GM18502 (cell line): ENCODE results near the gene GOLGA6D.
A peak's percentile ranks its signal among the peaks of the same experiment; 100 is the strongest.
"Not testable (repeated sequence)": the region's sequence is repeated elsewhere in the genome, so short reads cannot be mapped to it uniquely, and the experiment has no call there.

Experiments
- ATAC-seq: cut with Tn5 transposase; IDR thresholded peaks from one replicate; pipeline ENCODE4 v1.9.1; 2021; ENCODE audit warnings: mild to moderate bottlenecking; ENCODE audit not compliant: unreplicated experiment, poor library complexity

The GOLGA6D gene

GRCh38 chr15:75275617-75276016 lies 7.0 kb upstream of the GOLGA6D start:
- not testable (repeated sequence) for ATAC-seq

DNA sequence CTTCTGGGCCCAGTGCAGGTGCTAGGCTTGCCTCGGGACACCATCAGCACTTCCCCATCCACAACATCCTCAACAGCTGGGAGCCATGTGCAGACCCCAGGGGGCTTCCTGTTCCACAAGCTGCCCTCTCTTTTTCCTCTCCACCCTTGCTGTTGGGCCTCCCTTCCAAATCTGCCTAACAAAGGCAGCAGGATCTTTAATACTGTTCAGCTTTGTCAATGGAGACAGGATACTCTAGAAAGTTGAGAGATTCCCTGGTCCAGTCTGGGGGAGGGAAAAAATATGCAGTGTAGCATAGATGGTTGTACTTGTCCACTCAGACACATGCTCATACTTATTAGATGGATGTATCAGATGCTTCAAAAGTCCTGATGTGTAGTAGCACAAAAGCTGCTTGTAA lies 4.1 kb upstream of the GOLGA6D start:
- ATAC-seq, result not testable (repeated sequence)

- ATAC-seq, result not testable (repeated sequence)
Measured at GRCh38 chr15:75284152-75284551, 1.5 kb downstream of the GOLGA6D start.

DNA sequence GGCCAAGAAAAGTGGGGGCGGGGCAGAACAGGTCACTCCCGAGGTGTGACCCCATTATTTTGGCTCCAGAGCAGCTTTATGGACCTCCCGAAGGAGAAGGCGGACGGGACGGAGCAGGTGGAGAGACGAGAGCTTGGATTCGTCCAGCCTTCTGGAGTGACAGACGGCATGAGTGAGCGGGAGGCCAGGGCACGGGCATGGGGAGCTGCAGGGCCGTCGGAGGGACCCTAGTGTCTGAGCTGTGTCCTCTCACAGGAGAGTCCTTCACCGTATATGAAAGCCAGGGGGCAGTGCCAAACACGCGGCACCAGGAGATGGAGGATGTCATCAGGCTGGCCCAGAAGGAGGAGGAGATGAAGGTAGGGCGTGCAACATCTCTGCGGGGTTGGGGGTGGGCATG lies 11.0 kb downstream of the GOLGA6D start:
- ATAC-seq, result not testable (repeated sequence)

DNA sequence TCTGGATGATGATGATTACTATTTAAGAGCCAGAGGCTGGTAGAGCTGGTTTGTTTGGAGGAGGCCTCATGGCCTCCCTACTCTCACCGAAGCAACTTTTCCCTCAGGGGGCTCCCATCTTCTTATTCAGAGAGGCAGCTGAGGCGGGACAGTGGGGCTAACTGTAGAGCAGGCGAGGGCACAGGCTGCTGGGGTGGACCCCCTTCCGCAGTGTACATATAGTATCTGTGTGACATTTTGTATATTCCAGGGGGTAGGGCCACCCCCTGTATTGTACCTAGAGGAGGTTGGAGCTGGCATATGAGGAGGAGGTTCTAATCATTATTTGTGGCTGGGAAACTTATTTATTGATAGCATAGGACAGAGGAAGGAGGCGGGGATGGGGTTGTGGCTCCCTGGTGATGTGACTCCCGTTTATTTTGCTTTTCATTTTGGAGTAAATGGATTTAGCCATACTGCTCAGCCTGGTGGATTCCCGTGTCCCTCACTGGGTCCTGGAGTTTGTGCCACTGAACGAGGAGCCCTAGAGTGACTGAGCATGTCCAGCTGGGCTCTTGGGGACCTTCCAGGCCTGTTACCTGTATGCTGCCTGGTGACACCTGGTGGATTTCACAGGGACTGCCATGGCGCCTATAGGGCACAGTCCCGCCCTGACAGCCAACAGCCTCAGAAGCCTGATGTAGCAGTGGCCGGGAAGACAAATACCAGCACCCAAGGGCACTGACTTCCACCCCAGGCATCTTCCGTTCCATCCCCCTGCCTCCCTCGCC lies 16.1 kb downstream of the GOLGA6D start:
- ATAC-seq, result peak; percentile 54

- peak; percentile 54 for ATAC-seq
Measured at GRCh38 chr15:75299311-75299688, 16.7 kb downstream of the GOLGA6D start.

GRCh38 chr15:75300026-75300425 lies 17.4 kb downstream of the GOLGA6D start:
- not testable (repeated sequence) for ATAC-seq

DNA sequence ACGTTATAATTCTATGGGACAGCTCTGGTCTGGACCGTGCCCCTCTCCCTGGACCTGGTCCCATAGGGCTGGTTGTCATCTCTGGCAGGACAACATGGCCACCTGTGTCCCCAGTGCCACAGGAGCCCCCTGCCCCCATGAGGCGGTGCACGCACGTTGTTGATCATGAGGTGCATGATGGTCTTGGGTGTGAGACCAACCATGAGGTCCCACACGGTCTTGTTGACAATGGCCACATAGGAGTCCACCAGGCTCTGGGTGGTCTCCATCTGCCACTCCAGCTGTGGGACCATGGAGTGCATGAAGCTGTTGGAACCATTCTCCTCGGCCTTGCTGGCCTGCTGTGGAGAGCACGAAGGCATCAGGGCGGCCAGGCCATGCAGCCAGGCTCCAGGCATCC lies 19.7 kb downstream of the GOLGA6D start:
- no peak for ATAC-seq

DNA sequence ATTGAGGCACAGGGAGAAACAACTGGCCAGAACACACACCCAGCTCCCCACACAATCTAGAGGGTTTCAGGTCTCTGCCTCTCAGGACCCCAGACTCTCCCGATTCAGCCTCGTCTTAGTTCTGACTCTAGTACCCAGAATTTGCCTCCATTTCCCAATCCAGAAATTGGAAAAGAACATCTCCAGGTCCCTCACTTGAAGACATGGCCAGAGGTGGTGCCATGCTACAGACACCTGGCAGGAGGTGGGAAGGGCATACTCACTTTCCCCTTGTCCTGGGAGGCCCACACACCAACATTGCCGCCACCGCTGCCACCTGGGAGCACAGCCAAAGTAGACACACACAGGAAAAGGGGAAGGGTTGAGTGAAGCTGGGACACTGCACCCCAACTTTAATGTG lies 20.1 kb downstream of the GOLGA6D start:
- ATAC-seq, result not testable (repeated sequence)

- no peak for ATAC-seq
Measured at GRCh38 chr15:75306188-75306587, 23.6 kb downstream of the GOLGA6D start.

DNA sequence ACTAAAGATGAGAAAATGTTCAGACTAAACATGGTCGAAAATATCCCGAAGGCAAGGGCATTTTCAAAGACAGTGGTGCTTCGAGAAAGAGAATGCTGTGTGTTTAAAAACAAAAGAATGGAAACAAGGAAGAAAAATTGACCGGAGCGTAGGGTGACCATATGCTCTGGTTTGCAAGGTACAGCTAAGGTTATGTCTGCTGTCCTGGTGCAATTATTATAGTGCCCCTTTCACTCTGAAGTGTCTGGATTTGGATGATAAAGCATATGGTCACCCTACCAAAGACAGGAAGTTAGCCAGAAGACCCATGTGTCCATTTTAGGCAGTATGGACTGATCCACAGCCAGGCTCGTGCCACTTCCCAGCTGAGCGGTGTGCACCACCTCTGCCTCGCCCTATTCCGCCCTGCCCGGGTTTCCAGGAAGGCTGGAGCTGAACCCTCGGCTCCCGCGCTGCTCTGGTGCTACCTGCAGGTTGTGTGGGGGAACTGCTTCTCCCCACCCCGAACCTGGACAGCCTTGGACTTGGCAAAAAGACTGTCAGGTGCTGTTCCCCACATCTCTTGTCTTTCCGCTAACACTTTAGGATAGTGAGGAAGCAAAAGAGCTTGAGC lies 25.2 kb downstream of the GOLGA6D start:
- ATAC-seq, result no peak

DNA sequence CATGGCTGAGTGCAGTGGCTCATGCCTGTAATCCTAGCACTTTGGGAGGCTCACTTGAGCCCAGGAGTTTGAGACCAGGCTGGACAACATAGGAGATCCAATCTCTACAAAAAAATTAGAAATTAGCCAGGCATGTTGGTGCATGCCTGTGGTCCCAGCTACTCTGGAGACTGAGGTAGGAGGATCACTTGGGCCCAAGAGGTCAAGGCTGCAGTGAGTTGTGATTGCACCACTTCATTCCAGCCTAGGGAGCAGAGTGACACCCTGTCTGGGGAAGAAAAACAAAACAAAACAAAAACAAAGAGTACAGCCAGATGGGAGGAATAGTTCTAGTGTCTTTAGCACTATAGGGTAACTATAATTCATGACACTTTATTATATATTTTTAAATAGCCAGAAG lies 27.1 kb downstream of the GOLGA6D start:
- ATAC-seq, result no peak

DNA sequence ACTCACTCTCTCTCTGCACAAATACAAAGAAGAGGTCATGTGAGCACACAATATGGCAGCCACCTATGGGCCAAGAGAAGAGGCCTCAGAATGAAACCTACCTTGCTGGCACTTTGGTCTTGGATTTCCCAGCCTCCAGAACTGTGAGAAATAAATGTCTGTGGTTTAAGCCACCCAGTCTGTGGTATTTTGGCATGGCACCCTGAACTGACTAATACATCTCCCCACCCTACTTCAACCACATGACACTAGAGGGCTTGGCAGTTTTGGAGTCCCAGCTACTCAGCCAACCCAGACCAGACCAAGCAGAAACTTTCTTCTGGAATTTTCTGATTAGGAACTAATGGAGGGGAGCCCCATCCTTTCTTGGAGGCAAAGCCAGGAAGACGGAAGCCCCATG lies 29.9 kb downstream of the GOLGA6D start:
- not testable (repeated sequence) for ATAC-seq

DNA sequence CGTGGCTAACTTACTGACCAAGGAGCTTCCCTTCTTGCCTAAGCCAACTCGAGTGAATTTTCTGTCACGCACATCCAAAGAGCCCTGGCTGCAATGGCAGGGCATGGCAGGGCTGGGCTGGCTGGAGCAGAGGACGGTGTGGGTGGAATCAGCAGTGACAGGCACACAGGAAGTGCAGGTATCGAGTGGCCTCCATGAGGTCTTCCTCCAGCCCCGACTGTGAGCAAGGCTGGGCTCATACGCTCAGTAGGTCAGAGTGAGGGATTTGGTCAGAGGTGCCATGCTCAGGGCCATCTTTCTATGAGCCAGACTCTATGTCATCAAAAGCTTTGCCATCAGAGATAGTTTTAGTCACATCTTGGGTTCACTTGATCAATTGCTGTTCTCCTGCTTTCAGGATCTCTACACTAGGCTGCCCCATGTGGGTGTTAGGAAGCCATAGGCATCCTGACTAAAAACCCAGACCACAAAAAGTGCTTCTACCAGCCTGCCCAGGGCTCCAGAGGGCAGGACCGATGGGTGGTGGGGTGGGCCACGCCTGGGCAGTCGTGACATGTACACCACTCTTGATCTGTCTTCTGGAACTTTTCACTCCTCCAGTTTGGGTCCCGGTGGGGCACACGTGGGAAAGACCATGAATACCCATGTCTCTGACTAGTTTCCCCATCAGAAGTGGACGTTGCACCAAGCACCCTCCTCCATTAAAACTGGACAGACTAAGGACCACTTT lies 30.6 kb downstream of the GOLGA6D start:
- ATAC-seq, result no peak

GRCh38 chr15:75314552-75315290 lies 32.1 kb downstream of the GOLGA6D start:
- no peak for ATAC-seq

GRCh38 chr15:75319231-75319897 lies 36.7 kb downstream of the GOLGA6D start:
- not testable (repeated sequence) for ATAC-seq

DNA sequence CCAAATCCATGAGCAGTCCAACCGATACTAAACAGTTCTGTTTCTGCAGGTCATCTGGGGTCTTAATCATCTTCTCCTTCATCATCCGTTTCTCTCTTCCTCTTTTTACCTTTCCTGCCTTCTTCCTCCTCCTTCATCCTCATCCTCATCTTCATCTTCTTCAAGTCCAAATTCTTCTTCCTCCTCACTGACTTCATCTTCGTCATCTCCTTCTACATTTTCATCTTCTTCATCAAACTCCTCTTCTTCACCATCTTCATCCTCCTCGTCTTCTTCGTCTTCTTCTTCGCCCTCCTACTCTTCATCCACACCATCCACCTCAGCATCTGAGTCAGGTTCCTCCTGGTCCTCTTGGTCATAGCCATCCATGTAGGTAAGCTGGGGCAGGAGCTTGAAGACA lies 39.1 kb downstream of the GOLGA6D start:
- ATAC-seq, result no peak

- ATAC-seq, result no peak
Measured at GRCh38 chr15:75325922-75326321, 43.3 kb downstream of the GOLGA6D start.

DNA sequence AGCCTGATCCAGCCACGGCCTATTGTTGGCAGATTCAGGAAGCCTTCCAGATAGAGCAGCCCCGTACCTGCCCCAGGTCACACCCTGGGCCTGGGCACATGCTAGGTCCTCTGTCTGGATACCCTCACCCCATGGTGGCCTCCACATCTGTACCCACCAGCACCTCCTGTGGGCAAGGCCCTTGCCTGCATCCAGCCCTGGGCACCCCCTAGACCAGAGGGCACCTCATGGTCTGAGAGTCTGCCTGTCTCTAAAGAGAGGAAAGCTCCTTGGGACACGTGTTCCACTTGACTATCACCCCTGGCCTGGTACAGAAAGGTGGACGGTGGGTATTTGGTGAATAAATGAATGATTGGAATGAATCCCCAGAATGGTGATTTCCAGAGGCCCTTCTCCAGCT lies 44.4 kb downstream of the GOLGA6D start:
- ATAC-seq, result no peak

- no peak for ATAC-seq
Measured at GRCh38 chr15:75327491-75327890, 44.9 kb downstream of the GOLGA6D start.
